Duodenal mucosa (tissue), 2 donors: ENCODE results near the gene DENND1A.

Source experiments
- H3K27ac ChIP-seq: one replicate; pipeline ENCODE4 v1.7.0; 2013; ENCODE audit warnings: low read depth, low read length
- H3K27me3 ChIP-seq, 2 donors: one replicate each; pipeline ENCODE4 v1.7.0; 2013; ENCODE audit warnings: low read length in 2 of 2, control low read depth in 1 of 2; ENCODE audit not compliant: insufficient read depth in 2 of 2, control insufficient read depth in 1 of 2
- H3K36me3 ChIP-seq, 2 donors: one replicate each; pipeline ENCODE4 v1.7.0; 2013; ENCODE audit warnings: low read length in 2 of 2, control low read depth in 1 of 2; ENCODE audit not compliant: insufficient read depth in 2 of 2, control insufficient read depth in 1 of 2
- H3K4me1 ChIP-seq, 2 donors: one replicate each; pipeline ENCODE4 v1.7.0; 2013; ENCODE audit warnings: low read length in 2 of 2, control low read depth in 1 of 2; ENCODE audit not compliant: insufficient read depth in 2 of 2, control insufficient read depth in 1 of 2
- H3K4me3 ChIP-seq, 2 donors: one replicate each; pipeline ENCODE4 v1.7.0; 2013; ENCODE audit warnings: low read length in 2 of 2, low read depth in 1 of 2
- H3K9ac ChIP-seq, 2 donors: one replicate each; pipeline ENCODE4 v1.7.0; 2013; ENCODE audit warnings: low read length in 2 of 2, low read depth in 1 of 2
- H3K9me3 ChIP-seq, 2 donors: one replicate each; pipeline ENCODE4 v1.7.0; 2013; ENCODE audit warnings: low read length in 2 of 2, control low read depth in 1 of 2; ENCODE audit not compliant: control insufficient read depth in 1 of 2

Gene DENND1A

GRCh38 chr9:123470121-123470782 is 459.7 kb downstream of the DENND1A start:
- Histone ChIP-seq H3K27ac (no peak overlapping the region), H3K27me3 (no peaks in the 10 kb centered on the region), H3K9ac (no peak overlapping the region), H3K4me1 (peaks cover 0 to 17% of the 10 kb centered on the region in 2 donors), H3K36me3 (no peaks in the 10 kb centered on the region), H3K4me3 (no peak overlapping the region), H3K9me3 (no peaks in the 10 kb centered on the region)

GRCh38 chr9:123469282-123469681 is 460.6 kb downstream of the DENND1A start:
- Histone ChIP-seq H3K9ac (no peak overlapping the region), H3K9me3 (no peaks in the 10 kb centered on the region), H3K27ac (no peak overlapping the region), H3K4me1 (peaks cover 0 to 17% of the 10 kb centered on the region in 2 donors), H3K27me3 (no peaks in the 10 kb centered on the region), H3K4me3 (no peak overlapping the region), H3K36me3 (no peaks in the 10 kb centered on the region)

DNA sequence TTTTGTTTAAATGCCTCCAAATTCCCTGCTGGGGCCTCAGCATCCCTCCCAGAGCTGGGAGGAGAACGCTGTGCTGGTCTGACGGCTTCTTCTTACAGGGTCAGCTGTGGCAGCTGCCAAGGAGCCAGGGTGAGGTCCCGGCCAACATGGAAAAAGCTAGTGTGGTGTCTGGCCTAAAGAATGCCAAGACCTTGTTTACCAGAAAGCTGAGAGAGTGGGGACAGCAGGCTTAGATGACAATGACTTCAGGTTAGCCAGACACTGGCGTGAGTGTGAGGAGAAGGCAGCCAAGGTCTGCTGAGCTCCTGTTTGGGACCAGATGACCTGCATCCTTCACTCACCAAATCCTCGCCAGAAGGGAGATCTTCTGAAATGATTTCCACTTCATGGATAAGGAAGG is 461.4 kb downstream of the DENND1A start:
- H3K4me1 ChIP-seq = peaks cover 0 to 17% of the 10 kb centered on the region in 2 donors
- no peak overlapping the region for H3K27ac ChIP-seq
- H3K9ac ChIP-seq = no peak overlapping the region
- H3K4me3 ChIP-seq = no peak overlapping the region
- no peaks in the 10 kb centered on the region for H3K9me3 ChIP-seq
- no peaks in the 10 kb centered on the region for H3K27me3 ChIP-seq
- no peaks in the 10 kb centered on the region for H3K36me3 ChIP-seq

DNA sequence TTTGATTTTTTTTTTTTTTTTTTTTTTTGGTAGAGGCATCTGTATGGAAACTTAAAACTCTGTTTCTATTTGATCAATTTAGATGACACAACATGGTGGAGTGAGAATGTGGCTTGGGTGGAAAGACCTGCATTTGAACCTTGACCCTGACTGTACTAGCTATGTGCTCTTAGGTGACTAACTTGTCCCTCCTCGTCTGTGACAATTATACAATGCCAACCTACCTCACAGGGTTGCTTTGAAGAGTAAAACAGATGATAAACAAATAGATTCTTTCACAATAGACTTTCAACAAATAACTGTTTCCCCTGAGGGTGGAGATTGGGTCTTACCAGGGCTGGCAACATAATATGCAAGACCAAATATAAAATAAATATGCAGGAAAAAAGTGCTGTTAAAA is 464.6 kb downstream of the DENND1A start:
- no peak overlapping the region for H3K27ac ChIP-seq
- no peak overlapping the region for H3K9ac ChIP-seq
- H3K27me3 ChIP-seq = no peaks in the 10 kb centered on the region
- no peaks in the 10 kb centered on the region for H3K4me1 ChIP-seq
- H3K9me3 ChIP-seq = no peaks in the 10 kb centered on the region
- H3K4me3 ChIP-seq = no peak overlapping the region
- peaks cover 0 to 2% of the 10 kb centered on the region in 2 donors for H3K36me3 ChIP-seq

GRCh38 chr9:123460091-123460490 is 469.8 kb downstream of the DENND1A start:
- H3K36me3 ChIP-seq = peaks cover 0 to 2% of the 10 kb centered on the region in 2 donors
- no peaks in the 10 kb centered on the region for H3K9me3 ChIP-seq
- peaks cover 11 to 20% of the 10 kb centered on the region in 2 donors for H3K4me1 ChIP-seq
- no peak overlapping the region for H3K27ac ChIP-seq
- H3K9ac ChIP-seq = no peak overlapping the region
- H3K27me3 ChIP-seq = no peaks in the 10 kb centered on the region
- no peak overlapping the region for H3K4me3 ChIP-seq

DNA sequence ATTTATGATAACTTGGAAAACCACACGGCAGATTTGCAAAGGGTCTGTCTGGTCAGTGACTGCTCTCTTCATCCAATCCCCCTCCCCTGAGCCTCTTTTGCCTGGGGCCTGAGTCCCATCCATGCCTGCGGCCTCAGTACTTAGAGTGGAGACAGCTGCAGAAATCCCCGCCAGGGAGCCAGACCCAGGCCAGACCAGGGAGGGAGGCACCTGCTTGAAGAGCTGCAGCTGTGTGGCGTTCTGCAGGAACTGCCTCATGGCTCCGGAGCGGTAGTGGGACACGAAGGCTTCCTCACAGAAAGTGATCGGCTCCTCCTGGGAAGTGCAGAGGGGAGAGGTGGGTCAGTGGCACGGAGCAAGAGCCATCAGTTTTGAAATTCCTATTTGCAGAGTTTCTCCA is 472.3 kb downstream of the DENND1A start:
- peaks cover 23 to 30% of the 10 kb centered on the region in 2 donors for H3K4me1 ChIP-seq
- no peaks in the 10 kb centered on the region for H3K9me3 ChIP-seq
- H3K27me3 ChIP-seq = no peaks in the 10 kb centered on the region
- no peak overlapping the region for H3K4me3 ChIP-seq
- H3K9ac ChIP-seq = no peak overlapping the region
- H3K27ac ChIP-seq = no peak overlapping the region
- peaks cover 2 to 9% of the 10 kb centered on the region in 2 donors for H3K36me3 ChIP-seq

GRCh38 chr9:123456011-123456410 is 473.9 kb downstream of the DENND1A start:
- Histone ChIP-seq H3K27ac (no peak overlapping the region), H3K27me3 (no peaks in the 10 kb centered on the region), H3K9me3 (no peaks in the 10 kb centered on the region), H3K4me1 (peaks cover 23 to 30% of the 10 kb centered on the region in 2 donors), H3K9ac (no peak overlapping the region), H3K4me3 (no peak overlapping the region), H3K36me3 (peaks cover 2 to 14% of the 10 kb centered on the region in 2 donors)

GRCh38 chr9:123455187-123455586 is 474.7 kb downstream of the DENND1A start:
- Histone ChIP-seq H3K4me3 (no peak overlapping the region), H3K36me3 (peaks cover 0 to 14% of the 10 kb centered on the region in 2 donors), H3K27ac (no peak overlapping the region), H3K9me3 (no peaks in the 10 kb centered on the region), H3K4me1 (peaks cover 23 to 30% of the 10 kb centered on the region in 2 donors), H3K9ac (no peak overlapping the region), H3K27me3 (no peaks in the 10 kb centered on the region)

- no peak overlapping the region for H3K4me3 ChIP-seq
- H3K27me3 ChIP-seq = no peaks in the 10 kb centered on the region
- peaks cover 0 to 14% of the 10 kb centered on the region in 2 donors for H3K36me3 ChIP-seq
- H3K27ac ChIP-seq = no peak overlapping the region
- no peak overlapping the region for H3K9ac ChIP-seq
- no peaks in the 10 kb centered on the region for H3K9me3 ChIP-seq
- H3K4me1 ChIP-seq = peaks cover 23 to 30% of the 10 kb centered on the region in 2 donors
Measured at GRCh38 chr9:123454361-123454760, 475.6 kb downstream of the DENND1A start.

GRCh38 chr9:123453831-123454321 is 476.1 kb downstream of the DENND1A start:
- no peak overlapping the region for H3K4me3 ChIP-seq
- H3K27me3 ChIP-seq = no peaks in the 10 kb centered on the region
- H3K36me3 ChIP-seq = peaks cover 0 to 14% of the 10 kb centered on the region in 2 donors
- no peak overlapping the region for H3K9ac ChIP-seq
- H3K9me3 ChIP-seq = no peaks in the 10 kb centered on the region
- H3K27ac ChIP-seq = no peak overlapping the region
- peaks cover 23 to 30% of the 10 kb centered on the region in 2 donors for H3K4me1 ChIP-seq
